HG03354 (cell line): ENCODE results near the gene MBD3L3.
"Not testable (repeated sequence)": the region's sequence is repeated elsewhere in the genome, so short reads cannot be mapped to it uniquely, and the experiment has no call there.

Experiments used
- ATAC-seq: cut with Tn5 transposase; IDR thresholded peaks from one replicate; pipeline ENCODE4 v1.9.1; 2021; ENCODE audit warnings: mild to moderate bottlenecking; ENCODE audit not compliant: unreplicated experiment, poor library complexity, severe bottlenecking

The MBD3L3 gene

GRCh38 chr19:7058576-7058975, at the start of gene MBD3L3:
TSS of gene MBD3L3 (minus strand) at chr19:7058676. CDS start at chr19:7058605, 71 bp downstream.
- ATAC-seq, result not testable (repeated sequence)

DNA sequence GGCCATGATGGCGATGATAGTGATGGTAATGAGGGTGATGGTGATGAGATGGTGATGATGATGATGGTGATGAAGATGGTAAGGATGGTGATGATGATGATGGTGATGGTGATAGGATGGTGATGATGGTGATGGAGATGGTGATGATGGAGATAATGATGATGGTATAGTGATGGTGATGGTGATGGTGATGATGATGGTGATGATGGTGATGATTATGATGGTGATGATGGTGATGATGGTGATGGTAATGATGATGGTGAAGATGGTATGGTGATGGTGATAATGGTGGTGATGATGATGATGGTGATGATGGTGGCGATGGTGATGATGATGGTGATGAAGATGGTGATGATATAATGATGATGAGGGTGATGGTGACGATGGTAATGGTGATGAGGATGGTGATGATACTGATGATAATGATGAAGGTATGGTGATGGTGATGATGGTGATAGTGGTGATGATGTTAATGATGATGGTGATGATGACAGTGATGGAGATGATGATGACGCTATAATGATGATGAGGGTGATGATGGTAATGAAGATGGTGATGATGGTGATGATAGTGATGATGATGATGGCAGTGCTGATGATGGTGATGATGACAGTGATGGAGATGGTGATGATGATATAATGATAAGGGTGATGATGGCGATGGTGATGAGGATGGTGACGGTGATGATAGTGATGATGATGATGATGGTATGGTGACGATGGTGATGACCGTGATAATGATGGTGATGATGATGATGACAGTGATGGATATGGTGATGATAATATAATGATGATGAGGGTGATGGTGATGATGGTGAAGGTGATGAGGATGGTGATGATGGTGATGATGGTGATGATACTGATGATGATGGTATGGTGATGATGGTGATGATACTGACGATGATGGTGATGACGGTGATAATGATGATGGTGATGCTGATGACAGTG, 48.5 kb upstream of the MBD3L3 start:
- ATAC-seq, result no peak

GRCh38 chr19:7104747-7105447, 46.4 kb upstream of the MBD3L3 start:
- ATAC-seq, result no peak

- no peak for ATAC-seq
These were observed 43.2 kb upstream of the MBD3L3 start for GRCh38 chr19:7101498-7102253.

- ATAC-seq, result no peak
These were observed 41.1 kb upstream of the MBD3L3 start for GRCh38 chr19:7099597-7099921.

GRCh38 chr19:7098701-7099596, 40.5 kb upstream of the MBD3L3 start:
- ATAC-seq, result peak; percentile 85

GRCh38 chr19:7098096-7098495, 39.6 kb upstream of the MBD3L3 start:
- ATAC-seq, result no peak

- no peak for ATAC-seq
These were observed 30.5 kb upstream of the MBD3L3 start for GRCh38 chr19:7088999-7089398.

DNA sequence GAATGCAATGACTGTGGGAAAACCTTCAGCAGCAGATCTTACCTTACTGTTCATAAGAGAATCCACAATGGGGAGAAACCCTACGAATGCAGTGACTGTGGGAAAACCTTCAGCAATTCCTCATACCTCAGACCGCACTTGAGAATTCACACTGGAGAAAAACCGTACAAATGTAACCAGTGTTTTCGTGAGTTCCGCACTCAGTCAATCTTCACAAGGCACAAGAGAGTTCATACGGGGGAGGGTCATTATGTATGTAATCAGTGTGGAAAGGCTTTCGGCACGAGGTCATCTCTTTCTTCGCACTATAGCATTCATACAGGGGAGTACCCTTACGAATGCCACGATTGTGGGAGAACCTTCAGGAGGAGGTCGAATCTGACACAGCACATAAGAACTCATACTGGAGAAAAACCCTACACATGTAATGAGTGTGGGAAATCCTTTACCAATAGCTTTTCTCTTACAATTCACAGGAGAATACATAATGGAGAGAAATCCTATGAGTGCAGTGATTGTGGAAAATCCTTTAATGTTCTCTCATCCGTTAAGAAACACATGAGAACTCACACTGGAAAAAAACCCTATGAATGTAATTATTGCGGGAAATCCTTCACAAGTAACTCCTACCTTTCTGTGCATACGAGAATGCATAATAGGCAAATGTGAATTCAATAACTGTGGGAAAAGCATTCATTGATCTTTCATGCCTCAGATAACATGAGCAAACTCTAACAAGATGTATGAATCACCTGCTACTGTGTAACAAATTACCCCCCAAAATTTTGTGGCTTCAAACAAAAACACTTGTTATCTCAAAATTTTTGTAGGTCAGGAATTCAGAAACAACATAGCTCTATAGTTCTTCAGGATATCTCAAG, 24.8 kb upstream of the MBD3L3 start:
- ATAC-seq, result no peak

- no peak for ATAC-seq
These were observed 19.5 kb upstream of the MBD3L3 start for GRCh38 chr19:7078008-7078407.

DNA sequence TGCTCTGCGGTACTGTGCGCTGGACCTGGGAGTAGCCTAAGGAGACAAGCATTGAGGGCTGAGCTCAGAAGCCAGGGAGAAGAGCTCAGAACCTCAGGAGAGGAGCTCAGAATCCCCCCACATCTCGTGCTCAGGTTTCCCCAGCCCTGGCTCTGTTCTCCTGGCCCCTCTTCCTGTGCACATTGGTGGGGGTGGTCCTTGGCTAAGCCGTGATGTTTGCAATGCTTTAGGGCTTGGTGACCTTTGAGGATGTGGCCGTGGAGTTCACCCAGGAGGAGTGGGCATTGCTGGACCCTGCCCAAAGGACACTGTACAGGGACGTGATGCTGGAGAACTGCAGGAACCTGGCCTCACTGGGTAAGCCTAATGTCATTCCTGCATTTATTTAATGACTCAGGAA, 17.7 kb upstream of the MBD3L3 start:
- no peak for ATAC-seq

GRCh38 chr19:7074705-7075282, 16.3 kb upstream of the MBD3L3 start:
- ATAC-seq, result no peak

DNA sequence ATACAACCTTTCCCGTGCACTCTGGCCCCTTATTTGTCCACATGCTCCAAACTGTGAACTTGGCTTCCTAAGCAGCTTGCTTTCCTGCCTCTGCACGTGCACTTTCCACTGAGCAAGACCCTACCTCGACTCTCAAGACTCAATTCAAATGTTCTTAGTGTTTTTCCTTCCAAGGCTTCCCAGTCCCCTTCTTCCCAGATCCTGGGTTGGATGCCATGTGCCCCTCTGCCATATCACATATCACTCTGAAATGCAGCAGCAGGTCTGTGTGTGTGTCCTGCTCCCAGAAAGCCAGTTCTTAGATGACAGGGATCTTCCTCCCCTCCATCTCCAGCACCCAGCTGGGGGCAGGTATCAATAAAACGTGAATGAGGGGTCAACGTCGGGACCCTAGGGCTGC, 14.1 kb upstream of the MBD3L3 start:
- ATAC-seq, result no peak

GRCh38 chr19:7069904-7070226, 11.4 kb upstream of the MBD3L3 start:
- no peak for ATAC-seq

DNA sequence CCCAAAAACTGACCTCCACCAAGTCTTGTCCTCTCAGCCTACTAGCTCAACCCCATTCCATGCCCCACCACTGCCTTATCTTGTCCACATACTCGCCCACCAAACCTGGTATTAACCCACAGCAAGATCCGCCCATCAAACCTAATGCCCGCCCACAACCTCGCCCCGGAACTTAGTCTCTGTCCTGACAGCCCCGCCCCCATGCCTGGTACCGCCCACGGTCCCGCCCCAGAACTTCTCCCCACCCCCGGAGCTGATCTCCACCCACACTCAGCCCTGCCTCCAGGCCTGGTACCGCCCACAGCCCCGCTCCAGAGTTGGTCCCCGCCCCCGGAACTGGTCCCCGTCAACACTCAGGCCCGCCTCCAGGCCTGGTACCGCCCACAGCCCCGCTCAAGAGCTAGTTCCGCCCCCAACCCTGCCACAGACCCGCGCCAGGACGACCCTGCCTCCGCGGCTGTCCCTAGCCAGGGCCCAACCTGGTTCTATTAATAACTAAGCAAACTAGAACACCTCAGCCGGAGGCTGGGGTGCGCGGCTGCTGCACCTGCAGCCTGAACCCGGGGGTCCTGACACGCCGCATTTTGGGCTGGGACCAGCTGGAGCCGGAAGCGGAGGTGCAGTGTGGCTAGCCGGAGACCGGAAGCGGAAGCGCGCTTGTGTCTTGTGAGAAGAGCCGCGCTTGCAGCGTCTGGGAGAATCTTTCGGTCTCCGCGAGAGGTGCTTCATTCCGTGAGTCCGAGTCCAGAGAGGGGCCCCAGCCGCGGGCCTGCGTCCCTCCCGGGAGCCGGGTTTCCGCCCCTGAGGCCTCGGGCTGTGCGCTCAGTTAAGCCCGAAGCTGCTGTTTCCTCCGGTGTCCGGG, 10.8 kb upstream of the MBD3L3 start, which contains the start of gene ZNF557:
ZNF557 (plus strand) TSS at position 662 of the 862 bp plus-strand sequence. CDS start 5,372 bp downstream, outside the sequence.
- ATAC-seq, result peak; percentile 93

DNA sequence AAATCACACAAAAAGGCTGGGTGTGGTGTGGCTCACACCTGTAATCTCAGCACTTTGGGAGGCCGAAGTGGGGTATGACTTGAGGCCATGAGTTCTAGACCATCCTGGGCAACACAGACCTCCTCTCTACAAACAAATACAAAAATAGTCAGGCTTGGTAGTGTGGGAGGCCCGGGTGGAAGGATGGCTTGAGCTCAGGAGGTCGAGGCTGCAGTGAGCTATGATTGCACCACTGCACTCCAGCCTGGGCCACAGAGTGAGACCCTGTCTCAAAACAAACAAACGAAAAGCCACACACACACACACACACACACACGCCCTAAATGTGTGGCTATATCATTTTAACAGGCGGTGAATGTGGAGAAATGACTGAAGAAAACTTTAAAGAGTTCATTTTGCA, 10.1 kb upstream of the MBD3L3 start:
- ATAC-seq, result no peak

- ATAC-seq, result no peak
These were observed 9.2 kb upstream of the MBD3L3 start for GRCh38 chr19:7067716-7068115.
